ENCODE measurements around the gene MIPOL1. TPM values are rescaled to one million over a fixed set of nuclear protein-coding genes. Genes with fewer than 3 reads are reported as not detected.

Gene MIPOL1
- total and polyA plus RNA-seq, 2 of the 13 experiments (the other 11 are each of a cell fraction or from before 2014, with no cell fraction given), result 8.6 to 34.2 TPM

DNA sequence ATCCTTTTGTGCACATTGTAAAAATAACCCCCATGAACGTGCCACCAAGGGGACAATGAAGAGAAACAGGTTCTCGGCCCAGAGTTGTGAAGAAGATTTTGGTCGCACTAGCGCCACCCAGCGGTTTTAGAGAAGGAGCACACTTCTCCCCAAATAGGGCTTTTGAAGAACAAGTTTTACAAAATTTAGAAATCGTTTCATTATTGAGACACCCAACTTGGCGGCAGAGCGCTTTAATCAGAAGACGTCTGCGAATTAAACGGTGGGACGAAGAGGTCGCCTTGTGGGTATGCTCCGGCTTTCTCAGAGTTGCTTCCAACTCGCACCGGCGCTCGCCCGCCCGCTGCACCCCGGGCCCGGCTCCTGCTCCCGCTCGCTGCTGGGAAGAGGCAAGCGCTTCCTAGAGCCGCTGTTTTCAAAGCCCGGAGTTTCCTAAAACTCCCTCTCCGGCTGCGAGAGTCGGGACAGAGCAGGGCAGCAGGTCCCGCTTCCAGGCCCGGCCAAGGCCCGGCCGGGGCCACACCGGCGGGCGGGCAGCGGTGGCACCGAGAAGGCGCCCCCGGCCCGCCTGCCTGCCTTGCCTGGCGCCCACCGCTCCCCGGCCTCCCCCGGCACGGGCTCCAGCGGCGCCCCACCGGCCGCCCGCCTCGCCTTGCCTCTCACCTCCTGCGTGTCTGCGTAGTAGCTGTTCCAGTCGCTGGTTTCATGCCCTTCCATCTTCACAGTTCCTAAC, 396.7 kb downstream of the MIPOL1 start (continued):
- TF ChIP-seq, protein P1, sequence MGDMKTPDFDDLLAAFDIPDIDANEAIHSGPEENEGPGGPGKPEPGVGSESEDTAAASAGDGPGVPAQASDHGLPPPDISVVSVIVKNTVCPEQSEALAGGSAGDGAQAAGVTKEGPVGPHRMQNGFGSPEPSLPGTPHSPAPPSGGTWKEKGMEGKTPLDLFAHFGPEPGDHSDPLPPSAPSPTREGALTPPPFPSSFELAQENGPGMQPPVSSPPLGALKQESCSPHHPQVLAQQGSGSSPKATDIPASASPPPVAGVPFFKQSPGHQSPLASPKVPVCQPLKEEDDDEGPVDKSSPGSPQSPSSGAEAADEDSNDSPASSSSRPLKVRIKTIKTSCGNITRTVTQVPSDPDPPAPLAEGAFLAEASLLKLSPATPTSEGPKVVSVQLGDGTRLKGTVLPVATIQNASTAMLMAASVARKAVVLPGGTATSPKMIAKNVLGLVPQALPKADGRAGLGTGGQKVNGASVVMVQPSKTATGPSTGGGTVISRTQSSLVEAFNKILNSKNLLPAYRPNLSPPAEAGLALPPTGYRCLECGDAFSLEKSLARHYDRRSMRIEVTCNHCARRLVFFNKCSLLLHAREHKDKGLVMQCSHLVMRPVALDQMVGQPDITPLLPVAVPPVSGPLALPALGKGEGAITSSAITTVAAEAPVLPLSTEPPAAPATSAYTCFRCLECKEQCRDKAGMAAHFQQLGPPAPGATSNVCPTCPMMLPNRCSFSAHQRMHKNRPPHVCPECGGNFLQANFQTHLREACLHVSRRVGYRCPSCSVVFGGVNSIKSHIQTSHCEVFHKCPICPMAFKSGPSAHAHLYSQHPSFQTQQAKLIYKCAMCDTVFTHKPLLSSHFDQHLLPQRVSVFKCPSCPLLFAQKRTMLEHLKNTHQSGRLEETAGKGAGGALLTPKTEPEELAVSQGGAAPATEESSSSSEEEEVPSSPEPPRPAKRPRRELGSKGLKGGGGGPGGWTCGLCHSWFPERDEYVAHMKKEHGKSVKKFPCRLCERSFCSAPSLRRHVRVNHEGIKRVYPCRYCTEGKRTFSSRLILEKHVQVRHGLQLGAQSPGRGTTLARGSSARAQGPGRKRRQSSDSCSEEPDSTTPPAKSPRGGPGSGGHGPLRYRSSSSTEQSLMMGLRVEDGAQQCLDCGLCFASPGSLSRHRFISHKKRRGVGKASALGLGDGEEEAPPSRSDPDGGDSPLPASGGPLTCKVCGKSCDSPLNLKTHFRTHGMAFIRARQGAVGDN (CRISPR knock-in tag; IDR thresholded peaks at IDR 0.05), result peak; percentile 55
- TF ChIP-seq CHCHD3 (CRISPR knock-in tag; IDR thresholded peaks at IDR 0.05), result 0 out of 2 replicates have a peak, but pooled peaks have one; percentile 16
- no peak for TF ChIP-seq NONO (IDR thresholded peaks at IDR 0.05)
- TF ChIP-seq NONO (CRISPR knock-in tag; conservative IDR thresholded peaks at IDR 0.05), result no peak
- no peak for TF ChIP-seq ZFP36 (IDR thresholded peaks at IDR 0.05; ENCODE audit: borderline replicate concordance, low read depth, low read length, partially characterized antibody)
- TF ChIP-seq SIX4 (CRISPR knock-in tag; IDR thresholded peaks at IDR 0.05), result no peak; the same call in 1 of the 2 replicates
- TF ChIP-seq MED8 (CRISPR knock-in tag; IDR thresholded peaks at IDR 0.05; ENCODE audit: insufficient replicate concordance), result peak; percentile 40
- TF ChIP-seq AKAP8 (CRISPR knock-in tag; IDR thresholded peaks at IDR 0.05), result no peak
- TF ChIP-seq ZMYM3 (CRISPR knock-in tag; IDR thresholded peaks at IDR 0.05), result peak; percentile 57
- no peak; the same call in 1 of the 2 replicates for TF ChIP-seq RARA (CRISPR knock-in tag; IDR thresholded peaks at IDR 0.05)
- TF ChIP-seq, protein P2, sequence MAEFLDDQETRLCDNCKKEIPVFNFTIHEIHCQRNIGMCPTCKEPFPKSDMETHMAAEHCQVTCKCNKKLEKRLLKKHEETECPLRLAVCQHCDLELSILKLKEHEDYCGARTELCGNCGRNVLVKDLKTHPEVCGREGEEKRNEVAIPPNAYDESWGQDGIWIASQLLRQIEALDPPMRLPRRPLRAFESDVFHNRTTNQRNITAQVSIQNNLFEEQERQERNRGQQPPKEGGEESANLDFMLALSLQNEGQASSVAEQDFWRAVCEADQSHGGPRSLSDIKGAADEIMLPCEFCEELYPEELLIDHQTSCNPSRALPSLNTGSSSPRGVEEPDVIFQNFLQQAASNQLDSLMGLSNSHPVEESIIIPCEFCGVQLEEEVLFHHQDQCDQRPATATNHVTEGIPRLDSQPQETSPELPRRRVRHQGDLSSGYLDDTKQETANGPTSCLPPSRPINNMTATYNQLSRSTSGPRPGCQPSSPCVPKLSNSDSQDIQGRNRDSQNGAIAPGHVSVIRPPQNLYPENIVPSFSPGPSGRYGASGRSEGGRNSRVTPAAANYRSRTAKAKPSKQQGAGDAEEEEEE (CRISPR knock-in tag; IDR thresholded peaks at IDR 0.05; ENCODE audit: borderline replicate concordance), result no peak
- TF ChIP-seq, protein P3, sequence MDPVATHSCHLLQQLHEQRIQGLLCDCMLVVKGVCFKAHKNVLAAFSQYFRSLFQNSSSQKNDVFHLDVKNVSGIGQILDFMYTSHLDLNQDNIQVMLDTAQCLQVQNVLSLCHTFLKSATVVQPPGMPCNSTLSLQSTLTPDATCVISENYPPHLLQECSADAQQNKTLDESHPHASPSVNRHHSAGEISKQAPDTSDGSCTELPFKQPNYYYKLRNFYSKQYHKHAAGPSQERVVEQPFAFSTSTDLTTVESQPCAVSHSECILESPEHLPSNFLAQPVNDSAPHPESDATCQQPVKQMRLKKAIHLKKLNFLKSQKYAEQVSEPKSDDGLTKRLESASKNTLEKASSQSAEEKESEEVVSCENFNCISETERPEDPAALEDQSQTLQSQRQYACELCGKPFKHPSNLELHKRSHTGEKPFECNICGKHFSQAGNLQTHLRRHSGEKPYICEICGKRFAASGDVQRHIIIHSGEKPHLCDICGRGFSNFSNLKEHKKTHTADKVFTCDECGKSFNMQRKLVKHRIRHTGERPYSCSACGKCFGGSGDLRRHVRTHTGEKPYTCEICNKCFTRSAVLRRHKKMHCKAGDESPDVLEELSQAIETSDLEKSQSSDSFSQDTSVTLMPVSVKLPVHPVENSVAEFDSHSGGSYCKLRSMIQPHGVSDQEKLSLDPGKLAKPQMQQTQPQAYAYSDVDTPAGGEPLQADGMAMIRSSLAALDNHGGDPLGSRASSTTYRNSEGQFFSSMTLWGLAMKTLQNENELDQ (CRISPR knock-in tag; IDR thresholded peaks at IDR 0.05; ENCODE audit: borderline replicate concordance), result peak; percentile 21; the same call in 1 of the 2 replicates
- TF ChIP-seq, protein P4, sequence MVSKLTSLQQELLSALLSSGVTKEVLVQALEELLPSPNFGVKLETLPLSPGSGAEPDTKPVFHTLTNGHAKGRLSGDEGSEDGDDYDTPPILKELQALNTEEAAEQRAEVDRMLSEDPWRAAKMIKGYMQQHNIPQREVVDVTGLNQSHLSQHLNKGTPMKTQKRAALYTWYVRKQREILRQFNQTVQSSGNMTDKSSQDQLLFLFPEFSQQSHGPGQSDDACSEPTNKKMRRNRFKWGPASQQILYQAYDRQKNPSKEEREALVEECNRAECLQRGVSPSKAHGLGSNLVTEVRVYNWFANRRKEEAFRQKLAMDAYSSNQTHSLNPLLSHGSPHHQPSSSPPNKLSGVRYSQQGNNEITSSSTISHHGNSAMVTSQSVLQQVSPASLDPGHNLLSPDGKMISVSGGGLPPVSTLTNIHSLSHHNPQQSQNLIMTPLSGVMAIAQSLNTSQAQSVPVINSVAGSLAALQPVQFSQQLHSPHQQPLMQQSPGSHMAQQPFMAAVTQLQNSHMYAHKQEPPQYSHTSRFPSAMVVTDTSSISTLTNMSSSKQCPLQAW (CRISPR knock-in tag; IDR thresholded peaks at IDR 0.05), result peak; percentile 73
- no peak for TF ChIP-seq ZNF746 (CRISPR knock-in tag; IDR thresholded peaks at IDR 0.05)
- peak; percentile 77; the same call in 1 of the 2 replicates for TF ChIP-seq TSC22D2 (CRISPR knock-in tag; IDR thresholded peaks at IDR 0.05; ENCODE audit: borderline replicate concordance)
- TF ChIP-seq ZNF101 (CRISPR knock-in tag; IDR thresholded peaks at IDR 0.05; ENCODE audit: borderline replicate concordance, low read depth), result no peak
- TF ChIP-seq, protein P5, sequence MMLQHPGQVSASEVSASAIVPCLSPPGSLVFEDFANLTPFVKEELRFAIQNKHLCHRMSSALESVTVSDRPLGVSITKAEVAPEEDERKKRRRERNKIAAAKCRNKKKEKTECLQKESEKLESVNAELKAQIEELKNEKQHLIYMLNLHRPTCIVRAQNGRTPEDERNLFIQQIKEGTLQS (CRISPR knock-in tag; IDR thresholded peaks at IDR 0.05), result peak; percentile 30
